NCI-H748 (cell line): Measurements from ENCODE around the gene KCNJ6.
"Not testable (repeated sequence)": the region's sequence is repeated elsewhere in the genome, so short reads cannot be mapped to it uniquely, and the experiment has no call there.

Experiments used
- DNase-seq: peaks from one replicate; lab custom pipeline; 2025; ENCODE audit not compliant: unreplicated experiment; lab: John Stamatoyannopoulos, UW

Gene KCNJ6

GRCh38 chr21:37784591-37785318, 131.5 kb downstream of the KCNJ6 start:
- no peak for DNase-seq

GRCh38 chr21:37783016-37783415, 133.2 kb downstream of the KCNJ6 start:
- DNase-seq: no peak

- no peak for DNase-seq
Measured at GRCh38 chr21:37780991-37781983, 135.0 kb downstream of the KCNJ6 start.

GRCh38 chr21:37771181-37771580, 145.1 kb downstream of the KCNJ6 start:
- no peak for DNase-seq

- DNase-seq: no peak
Measured at GRCh38 chr21:37770461-37770860, 145.8 kb downstream of the KCNJ6 start.

- no peak for DNase-seq
Measured at GRCh38 chr21:37769656-37770055, 146.6 kb downstream of the KCNJ6 start.

- DNase-seq: no peak
Measured at GRCh38 chr21:37767984-37768383, 148.3 kb downstream of the KCNJ6 start.

- DNase-seq: no peak
Measured at GRCh38 chr21:37766129-37766528, 150.1 kb downstream of the KCNJ6 start.

GRCh38 chr21:37765221-37765900, 150.9 kb downstream of the KCNJ6 start:
- DNase-seq: peak; percentile 26

- no peak for DNase-seq
Measured at GRCh38 chr21:37764691-37765090, 151.6 kb downstream of the KCNJ6 start.

GRCh38 chr21:37763298-37763697, 153.0 kb downstream of the KCNJ6 start:
- peak; percentile 7 for DNase-seq

- no peak for DNase-seq
Measured at GRCh38 chr21:37762606-37763005, 153.7 kb downstream of the KCNJ6 start.

GRCh38 chr21:37761406-37761805, 154.9 kb downstream of the KCNJ6 start:
- DNase-seq: not testable (repeated sequence)

GRCh38 chr21:37759777-37760176, 156.5 kb downstream of the KCNJ6 start:
- no peak for DNase-seq

- DNase-seq: peak; percentile 70
Measured at GRCh38 chr21:37758982-37759381, 157.3 kb downstream of the KCNJ6 start.

- DNase-seq: peak; percentile 76
Measured at GRCh38 chr21:37757606-37758376, 158.5 kb downstream of the KCNJ6 start.

GRCh38 chr21:37753122-37753599, 163.1 kb downstream of the KCNJ6 start:
- no peak for DNase-seq

GRCh38 chr21:37751268-37751975, 164.8 kb downstream of the KCNJ6 start:
- DNase-seq: no peak

GRCh38 chr21:37749132-37749531, 167.1 kb downstream of the KCNJ6 start:
- DNase-seq: no peak

- no peak for DNase-seq
Measured at GRCh38 chr21:37748351-37748750, 167.9 kb downstream of the KCNJ6 start.
